GM12872 (cell line): ENCODE measurements around the gene COL23A1.

Source experiments
- TF ChIP-seq, protein P1 (sequence below): IDR thresholded peaks from 3 replicates; pipeline ENCODE4 v1.5.1; 2011; ENCODE audit warnings: low read depth, mild to moderate bottlenecking, low read length, moderate library complexity; ENCODE audit not compliant: insufficient read depth

The COL23A1 gene

DNA sequence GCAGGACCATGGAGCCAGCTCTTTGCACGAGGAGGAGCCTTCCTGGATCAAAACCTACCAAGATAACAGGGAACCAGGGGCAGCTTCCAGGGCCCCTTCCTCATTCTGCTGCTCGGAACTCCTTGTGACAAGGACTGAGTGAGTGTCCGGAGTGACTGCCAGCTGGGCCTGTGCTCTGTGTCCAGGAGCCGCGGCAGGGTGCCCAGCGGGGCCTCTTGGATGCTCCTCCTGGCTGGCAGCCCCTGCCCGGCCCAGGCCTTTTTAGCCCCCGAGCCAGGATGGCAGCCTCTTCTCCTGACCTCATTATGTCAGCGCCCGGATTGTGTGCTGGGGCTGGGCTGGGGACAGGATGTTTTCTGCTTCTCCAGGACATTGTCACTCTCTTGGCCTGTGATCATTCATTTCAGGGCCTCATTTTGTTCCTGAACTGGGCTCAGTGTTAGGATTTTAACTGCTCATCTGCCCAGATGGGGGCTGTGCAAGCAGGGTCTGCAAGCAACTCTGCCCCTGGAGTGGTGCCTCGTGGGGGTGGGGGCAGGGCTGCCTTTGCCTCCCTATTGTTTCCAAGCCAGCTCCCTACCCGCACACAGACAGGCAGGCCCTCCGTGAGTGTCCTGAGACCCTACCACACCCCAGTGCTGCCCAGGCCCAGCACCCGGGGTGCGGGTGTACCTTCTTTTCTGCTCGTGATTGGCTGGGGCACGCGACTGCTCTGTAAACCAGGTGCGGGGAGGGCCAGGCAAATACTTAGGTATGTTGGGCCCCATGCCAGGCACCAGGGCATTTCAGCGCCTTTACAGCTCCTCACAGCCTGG is 161.6 kb downstream of the COL23A1 start:
- TF ChIP-seq, protein P1, sequence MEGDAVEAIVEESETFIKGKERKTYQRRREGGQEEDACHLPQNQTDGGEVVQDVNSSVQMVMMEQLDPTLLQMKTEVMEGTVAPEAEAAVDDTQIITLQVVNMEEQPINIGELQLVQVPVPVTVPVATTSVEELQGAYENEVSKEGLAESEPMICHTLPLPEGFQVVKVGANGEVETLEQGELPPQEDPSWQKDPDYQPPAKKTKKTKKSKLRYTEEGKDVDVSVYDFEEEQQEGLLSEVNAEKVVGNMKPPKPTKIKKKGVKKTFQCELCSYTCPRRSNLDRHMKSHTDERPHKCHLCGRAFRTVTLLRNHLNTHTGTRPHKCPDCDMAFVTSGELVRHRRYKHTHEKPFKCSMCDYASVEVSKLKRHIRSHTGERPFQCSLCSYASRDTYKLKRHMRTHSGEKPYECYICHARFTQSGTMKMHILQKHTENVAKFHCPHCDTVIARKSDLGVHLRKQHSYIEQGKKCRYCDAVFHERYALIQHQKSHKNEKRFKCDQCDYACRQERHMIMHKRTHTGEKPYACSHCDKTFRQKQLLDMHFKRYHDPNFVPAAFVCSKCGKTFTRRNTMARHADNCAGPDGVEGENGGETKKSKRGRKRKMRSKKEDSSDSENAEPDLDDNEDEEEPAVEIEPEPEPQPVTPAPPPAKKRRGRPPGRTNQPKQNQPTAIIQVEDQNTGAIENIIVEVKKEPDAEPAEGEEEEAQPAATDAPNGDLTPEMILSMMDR = no peak

DNA sequence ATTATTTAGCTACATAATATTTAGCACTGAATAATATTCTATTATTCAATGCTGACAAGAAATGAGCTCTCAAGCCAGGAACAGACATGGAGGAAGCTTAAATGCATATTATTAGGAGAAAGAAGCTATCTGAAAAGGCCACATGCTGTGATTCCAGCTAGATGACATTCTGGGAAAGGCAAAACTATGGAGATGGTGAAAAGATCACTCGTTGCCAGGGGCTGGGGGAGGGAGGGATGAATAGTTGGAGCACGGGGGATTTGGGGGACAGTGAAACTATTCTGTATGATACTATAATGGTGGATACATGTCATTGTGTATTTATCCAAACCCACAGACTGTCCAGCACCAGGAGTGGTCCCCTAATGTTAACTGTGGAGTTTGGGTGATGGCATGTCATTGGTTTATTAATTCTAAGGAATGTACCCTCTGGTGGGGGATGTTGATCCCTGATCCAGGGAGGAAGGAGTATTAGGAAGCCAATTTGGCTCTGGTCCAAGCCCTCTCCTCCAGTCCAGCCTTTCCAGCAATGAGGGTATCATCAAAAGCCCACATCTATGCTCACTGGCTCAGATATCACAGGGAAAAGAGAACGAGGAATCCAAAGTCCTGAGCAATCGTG is 162.5 kb downstream of the COL23A1 start:
- TF ChIP-seq, protein P1 = no peak

DNA sequence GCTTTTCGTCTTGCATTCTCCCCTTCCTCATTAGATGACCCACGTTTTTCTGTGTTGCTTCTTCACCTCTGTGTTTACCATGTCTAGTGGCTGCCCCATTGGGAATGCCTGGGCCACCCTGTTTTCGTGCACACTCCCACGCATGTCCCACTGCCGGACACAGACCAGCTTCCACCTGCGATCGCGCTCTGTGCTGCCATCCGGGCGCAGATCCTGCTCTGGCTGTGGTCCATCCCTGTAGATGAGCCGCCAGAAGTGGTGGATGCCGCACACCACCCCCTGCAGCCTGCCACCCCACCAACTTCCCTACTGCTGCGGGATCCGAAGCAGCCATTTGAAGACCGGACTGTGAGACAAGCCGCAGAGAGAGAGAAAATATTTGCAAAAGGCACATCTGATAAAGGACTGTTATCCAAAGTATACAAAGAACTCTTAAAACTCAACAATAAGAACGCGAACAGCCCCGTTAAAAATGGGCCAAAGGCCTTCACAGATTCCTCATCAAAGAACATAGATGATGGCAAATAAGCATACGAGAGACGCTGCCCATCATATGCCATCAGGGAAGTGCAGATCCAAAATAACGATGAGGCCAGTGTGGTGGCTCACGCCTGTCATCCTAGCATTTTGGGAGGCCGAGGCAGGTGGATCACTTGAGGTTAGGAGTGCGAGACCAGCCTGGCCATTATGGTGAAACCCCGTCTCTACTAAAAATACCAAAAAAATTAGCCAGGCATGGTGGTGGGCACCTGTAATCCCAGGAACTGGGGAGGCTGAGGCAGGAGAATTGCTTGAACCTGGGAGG is 163.7 kb downstream of the COL23A1 start:
- TF ChIP-seq, protein P1 = no peak

DNA sequence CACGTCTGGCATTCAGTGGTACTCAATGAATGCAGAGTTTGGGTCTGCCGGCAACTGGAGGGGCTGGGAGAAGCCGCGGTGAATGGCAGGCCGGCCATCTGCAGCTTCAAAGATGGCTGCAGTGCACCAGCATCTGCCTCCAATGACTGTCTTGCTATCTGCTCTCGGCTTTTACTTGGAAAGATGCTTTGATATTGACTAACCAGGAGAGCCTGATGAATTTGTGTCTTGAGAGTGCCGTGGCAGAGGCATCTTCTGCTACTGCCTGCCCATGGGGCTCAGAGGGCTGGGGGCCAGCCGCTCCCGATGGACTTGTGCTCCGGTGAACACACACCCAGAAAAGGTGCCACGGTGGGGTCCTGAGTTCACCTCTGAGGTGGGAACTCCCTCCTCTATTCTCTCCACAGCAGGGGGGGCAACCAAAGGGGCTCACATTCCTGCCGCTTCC is 164.5 kb downstream of the COL23A1 start:
- TF ChIP-seq, protein P1 = no peak

DNA sequence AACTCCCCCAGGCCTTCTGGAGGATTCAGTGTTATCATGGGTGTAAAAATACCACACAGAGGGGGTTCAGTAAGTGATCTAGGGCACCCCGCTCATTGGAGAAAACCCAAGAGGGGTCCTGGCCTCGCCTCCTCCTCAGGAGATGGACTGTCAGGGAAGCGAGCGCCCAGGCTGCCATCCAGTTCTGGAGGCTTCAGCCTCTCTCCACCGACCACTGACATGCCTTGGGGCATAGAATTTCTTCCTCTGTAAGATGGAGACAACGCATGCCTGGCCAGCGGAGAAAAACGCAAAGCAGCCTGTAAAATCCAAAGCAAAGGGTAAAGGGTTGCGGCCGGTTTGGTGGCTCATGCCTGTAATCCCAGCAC is 165.4 kb downstream of the COL23A1 start:
- TF ChIP-seq, protein P1 = no peak

DNA sequence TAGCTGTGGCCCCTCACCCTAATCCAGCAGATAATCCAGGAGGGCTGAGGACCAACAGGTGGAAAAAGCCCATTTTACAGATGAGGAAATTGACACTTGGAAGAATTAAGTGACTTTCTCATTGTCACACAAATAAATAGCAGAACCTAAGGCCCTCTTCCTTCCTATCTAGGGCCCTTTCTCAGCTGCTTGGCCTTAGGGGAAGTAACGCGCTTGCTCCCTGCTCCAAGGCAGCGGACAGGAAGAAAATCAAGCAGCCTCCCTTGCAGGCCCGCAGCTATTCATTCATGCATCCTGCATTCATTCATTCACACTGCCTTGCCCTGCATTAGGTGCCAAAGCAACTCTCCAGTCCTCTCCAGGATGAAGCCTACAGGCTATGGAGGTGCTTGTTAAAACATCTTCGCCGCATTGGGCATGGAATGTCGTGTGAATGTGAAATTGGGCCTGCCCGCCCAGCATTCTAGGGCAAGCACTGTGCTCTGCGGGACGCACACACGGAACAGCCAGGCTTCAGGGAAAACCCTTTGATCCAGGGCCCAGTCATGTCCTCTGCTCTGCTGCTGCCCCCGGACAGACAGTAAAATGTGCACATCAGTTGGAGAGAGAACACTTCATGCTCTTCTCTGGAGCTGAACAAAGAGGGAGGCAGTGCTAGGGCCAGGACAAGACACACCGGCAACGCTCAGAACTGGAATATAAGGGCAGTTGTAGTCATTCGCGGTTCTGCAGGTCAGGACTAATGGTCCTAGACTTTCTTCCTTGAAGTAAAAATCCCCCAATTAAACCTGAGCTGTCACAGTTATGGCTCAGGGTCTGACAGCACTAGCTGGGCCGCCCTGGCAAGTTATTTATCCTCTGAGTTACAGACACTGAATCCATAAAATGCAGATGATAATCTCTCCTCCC is 166.0 kb downstream of the COL23A1 start:
- TF ChIP-seq, protein P1 = no peak

DNA sequence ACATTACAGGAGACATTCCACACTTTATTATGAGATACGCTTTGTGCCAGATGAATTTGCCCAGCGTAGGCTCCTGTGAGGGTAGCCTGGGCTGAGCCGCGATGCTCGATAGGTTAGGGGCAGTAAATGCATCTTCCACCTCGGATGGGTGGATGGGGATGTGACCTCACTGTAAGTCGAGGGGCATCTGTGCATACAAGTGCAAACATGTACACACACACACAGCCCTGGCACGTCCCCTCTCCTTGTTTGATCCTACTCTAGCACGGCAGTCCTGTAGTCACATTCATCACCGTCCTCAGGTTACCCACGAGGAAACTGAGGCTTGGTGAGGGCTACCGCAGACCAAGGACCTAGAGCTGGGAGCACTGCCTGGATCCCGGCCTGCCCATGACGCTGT is 166.8 kb downstream of the COL23A1 start:
- TF ChIP-seq, protein P1 = no peak
